Thyroid gland (tissue), 4 donors: ENCODE data around the gene PCDH11Y.
"Not testable (repeated sequence)": the region's sequence is repeated elsewhere in the genome, so short reads cannot be mapped to it uniquely, and the experiment has no call there.

Experiments
- POLR2A ChIP-seq, 2 donors: fragments of 450-650 bp; IDR thresholded peaks; one replicate each; pipeline ENCODE4 v1.6.1; 2017; ENCODE audit warnings: antibody characterized with exemption in 2 of 2, mild to moderate bottlenecking in 2 of 2, moderate library complexity in 1 of 2
- TF ChIP-seq, protein P1 (sequence below), 6 experiments: fragments of 200-600 bp in 3 of 6; fragments of 450-650 bp in 3 of 6; sonication (generic) in 3 of 6; IDR thresholded peaks; one replicate each; pipeline ENCODE4 v1.5.1; 2016 to 2019; ENCODE audit warnings: antibody characterized with exemption in 6 of 6, mild to moderate bottlenecking in 2 of 6, inconsistent platforms in 1 of 6, moderate library complexity in 1 of 6

DNA sequence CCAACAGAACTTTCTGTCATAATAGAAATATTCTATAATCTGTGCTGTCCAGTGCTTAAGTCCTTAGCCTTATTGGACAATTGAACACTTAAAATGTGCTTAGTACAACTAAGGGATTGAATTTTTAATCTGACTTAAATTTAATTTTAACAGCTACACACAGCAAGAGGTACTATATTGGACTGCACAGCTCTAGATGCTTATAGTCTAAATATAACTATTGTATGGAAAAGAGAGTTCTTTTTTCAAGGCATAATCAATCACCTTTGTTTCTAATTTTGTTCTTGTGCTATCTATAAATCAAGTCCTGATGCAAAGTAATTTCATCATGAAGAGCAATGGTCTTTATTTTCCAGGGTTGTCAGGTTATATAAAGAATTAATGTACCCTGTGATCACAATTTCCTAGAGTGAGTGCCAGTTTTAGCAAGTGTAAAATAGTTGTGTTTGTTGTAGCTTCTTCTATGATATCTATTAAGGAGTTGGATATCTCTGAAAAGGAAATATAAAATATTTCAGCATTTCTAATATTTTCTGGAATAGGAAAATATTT is 39.0 kb downstream of the PCDH11Y start:
- TF ChIP-seq POLR2A (IDR thresholded peaks at IDR 0.05) = not testable (repeated sequence)
- TF ChIP-seq, protein P1, sequence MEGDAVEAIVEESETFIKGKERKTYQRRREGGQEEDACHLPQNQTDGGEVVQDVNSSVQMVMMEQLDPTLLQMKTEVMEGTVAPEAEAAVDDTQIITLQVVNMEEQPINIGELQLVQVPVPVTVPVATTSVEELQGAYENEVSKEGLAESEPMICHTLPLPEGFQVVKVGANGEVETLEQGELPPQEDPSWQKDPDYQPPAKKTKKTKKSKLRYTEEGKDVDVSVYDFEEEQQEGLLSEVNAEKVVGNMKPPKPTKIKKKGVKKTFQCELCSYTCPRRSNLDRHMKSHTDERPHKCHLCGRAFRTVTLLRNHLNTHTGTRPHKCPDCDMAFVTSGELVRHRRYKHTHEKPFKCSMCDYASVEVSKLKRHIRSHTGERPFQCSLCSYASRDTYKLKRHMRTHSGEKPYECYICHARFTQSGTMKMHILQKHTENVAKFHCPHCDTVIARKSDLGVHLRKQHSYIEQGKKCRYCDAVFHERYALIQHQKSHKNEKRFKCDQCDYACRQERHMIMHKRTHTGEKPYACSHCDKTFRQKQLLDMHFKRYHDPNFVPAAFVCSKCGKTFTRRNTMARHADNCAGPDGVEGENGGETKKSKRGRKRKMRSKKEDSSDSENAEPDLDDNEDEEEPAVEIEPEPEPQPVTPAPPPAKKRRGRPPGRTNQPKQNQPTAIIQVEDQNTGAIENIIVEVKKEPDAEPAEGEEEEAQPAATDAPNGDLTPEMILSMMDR (IDR thresholded peaks at IDR 0.05) = not testable (repeated sequence)
